Ectodermal cell (in vitro differentiated cells): ENCODE results near the gene GHITM.

Source experiments
- H3K27ac ChIP-seq: 2 replicates; pipeline ENCODE4 v1.7.0; 2013; ENCODE audit warnings: mild to moderate bottlenecking, low read depth, low read length; ENCODE audit not compliant: insufficient read depth, poor library complexity, severe bottlenecking
- H3K27me3 ChIP-seq: 2 replicates; pipeline ENCODE4 v1.7.0; 2013; ENCODE audit warnings: mild to moderate bottlenecking, low read length; ENCODE audit not compliant: insufficient read depth, control insufficient read depth, poor library complexity, severe bottlenecking
- H3K36me3 ChIP-seq: one replicate; pipeline ENCODE4 v1.7.0; 2013; ENCODE audit warnings: low read length; ENCODE audit not compliant: control insufficient read depth, insufficient read depth
- H3K4me1 ChIP-seq: one replicate; pipeline ENCODE4 v1.7.0; 2013; ENCODE audit warnings: low read length; ENCODE audit not compliant: control insufficient read depth, insufficient read depth
- H3K4me3 ChIP-seq: 2 replicates; pipeline ENCODE4 v1.7.0; 2013; ENCODE audit warnings: low read depth, low read length, control low read depth; ENCODE audit not compliant: insufficient read depth
- H3K9me3 ChIP-seq: 2 replicates; pipeline ENCODE4 v1.7.0; 2013; ENCODE audit warnings: mild to moderate bottlenecking, low read length, moderate library complexity; ENCODE audit not compliant: control insufficient read depth
- WGBS, 2 experiments: methylation state at CpG; one replicate each; pipeline ENCODE4 v1.1.7; 2013; ENCODE audit warnings: missing lambda C conversion rate in 2 of 2; 5-methylcytosine and 5-hydroxymethylcytosine counted together

The GHITM gene

DNA sequence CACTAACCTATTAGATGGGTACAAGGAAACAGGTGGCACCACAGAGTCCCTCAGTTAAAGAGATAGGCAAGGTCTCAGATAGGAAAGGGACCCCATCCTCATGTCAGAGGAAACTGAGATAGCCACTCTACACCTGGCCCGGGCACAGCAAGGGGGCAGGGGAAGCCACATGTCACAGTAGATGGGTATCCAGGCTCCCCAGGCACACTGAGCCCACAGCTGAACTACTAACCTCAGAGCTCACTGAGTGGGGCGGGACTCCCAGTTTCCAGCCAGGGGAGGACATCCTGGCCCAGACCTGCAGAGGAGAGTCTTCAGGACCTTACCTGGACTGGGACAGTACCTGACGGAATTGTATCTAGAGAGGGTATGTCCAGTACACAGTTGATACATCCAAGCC, 51.3 kb downstream of the GHITM start:
- H3K27me3 ChIP-seq: peaks cover 47% of the 10 kb centered on the region

DNA sequence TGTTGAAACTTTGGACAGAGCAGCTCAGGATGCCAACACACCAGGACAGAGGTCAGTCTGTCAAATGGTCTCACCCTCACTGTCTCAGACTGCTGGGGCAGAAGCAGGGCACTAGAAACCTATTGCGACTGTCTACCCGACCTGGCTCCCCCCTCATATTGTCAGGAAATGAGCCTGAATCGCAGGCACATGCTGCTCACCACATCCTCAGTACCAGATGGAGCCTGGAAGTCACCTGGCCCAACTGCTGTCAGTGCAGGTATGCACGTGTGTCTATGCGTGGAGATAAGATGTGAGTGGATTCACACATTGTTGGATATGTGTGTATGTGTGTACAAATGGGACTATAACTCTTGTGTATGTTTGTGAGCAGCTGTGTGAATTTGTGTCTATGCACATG, 51.8 kb downstream of the GHITM start:
- H3K9me3 ChIP-seq: no peaks in the 10 kb centered on the region
- WGBS, 2 experiments: 89 to 90% methylated on average over 5 of the region's 5 CpGs
- no peaks in the 10 kb centered on the region for H3K36me3 ChIP-seq
- H3K4me3 ChIP-seq: no peak overlapping the region
- H3K4me1 ChIP-seq: no peaks in the 10 kb centered on the region
- no peak overlapping the region for H3K27ac ChIP-seq
- peaks cover 51% of the 10 kb centered on the region for H3K27me3 ChIP-seq

More for the DNA sequence above, 51.3 kb downstream of the GHITM start:
- H3K4me3 ChIP-seq: no peak overlapping the region
- no peaks in the 10 kb centered on the region for H3K9me3 ChIP-seq
- H3K4me1 ChIP-seq: no peaks in the 10 kb centered on the region
- H3K36me3 ChIP-seq: no peaks in the 10 kb centered on the region
- 87 to 92% methylated on average over 3 of the region's 3 CpGs for WGBS, 2 experiments
- H3K27ac ChIP-seq: no peak overlapping the region

DNA sequence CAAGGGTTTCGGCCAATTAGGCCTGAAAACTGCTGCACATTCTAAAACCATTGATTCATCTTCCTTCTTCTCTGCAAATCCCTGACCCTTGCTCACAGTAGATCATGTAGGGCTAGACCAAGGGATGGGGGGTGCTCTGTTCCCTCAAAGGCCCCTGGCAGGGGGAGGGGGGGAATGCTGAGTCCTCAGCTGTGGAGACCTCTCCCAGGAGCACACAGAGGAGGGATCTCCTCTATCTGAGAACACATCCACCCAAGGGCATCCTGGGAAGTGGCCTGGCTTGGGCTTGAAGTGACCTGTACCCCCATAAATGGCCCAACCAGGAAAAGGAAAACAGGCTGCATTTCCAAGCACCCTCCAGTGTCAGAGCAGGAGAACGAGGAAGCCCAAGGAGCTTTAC, 54.0 kb downstream of the GHITM start:
- no peaks in the 10 kb centered on the region for H3K4me1 ChIP-seq
- H3K4me3 ChIP-seq: no peak overlapping the region
- no peak overlapping the region for H3K27ac ChIP-seq
- no peaks in the 10 kb centered on the region for H3K36me3 ChIP-seq
- H3K27me3 ChIP-seq: peaks cover 74% of the 10 kb centered on the region
- 91 to 98% methylated on average over 2 of the region's 2 CpGs for whole genome bisulfite sequencing, 2 experiments
- H3K9me3 ChIP-seq: no peaks in the 10 kb centered on the region

DNA sequence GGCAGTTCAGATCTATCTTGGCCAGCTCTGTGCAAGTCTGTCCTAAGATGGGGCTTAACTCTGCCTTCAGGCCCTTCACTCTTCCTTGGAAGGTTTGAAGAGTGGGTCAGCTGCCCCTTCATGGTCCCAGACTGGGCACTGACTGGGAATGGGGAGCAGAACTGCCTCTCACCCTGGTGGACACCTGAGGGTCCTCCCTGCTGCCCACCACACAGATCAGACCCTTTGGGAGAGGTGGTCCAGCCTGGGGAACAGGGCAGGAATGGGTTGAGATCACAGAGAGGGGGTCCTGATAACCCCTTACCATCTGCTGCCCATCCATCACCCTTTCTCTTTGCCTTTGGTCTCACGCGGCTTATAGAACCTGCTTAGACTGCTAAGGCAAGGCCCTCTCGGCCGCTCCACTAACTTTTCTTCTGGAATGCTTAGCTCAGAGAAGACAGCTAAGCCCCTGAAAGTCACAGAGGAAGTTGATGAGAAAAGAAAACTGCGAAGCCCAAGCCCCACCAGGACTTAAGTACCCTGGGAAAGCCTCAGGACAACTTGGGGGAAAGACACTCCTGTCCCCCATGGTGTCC, 54.6 kb downstream of the GHITM start:
- WGBS, 2 experiments: 35 to 41% methylated on average over 5 of the region's 5 CpGs
- peak overlapping the region; percentile 38 for H3K4me3 ChIP-seq
- H3K4me1 ChIP-seq: no peaks in the 10 kb centered on the region
- no peaks in the 10 kb centered on the region for H3K36me3 ChIP-seq
- H3K9me3 ChIP-seq: no peaks in the 10 kb centered on the region
- H3K27ac ChIP-seq: no peak overlapping the region
- H3K27me3 ChIP-seq: peaks cover 80% of the 10 kb centered on the region

DNA sequence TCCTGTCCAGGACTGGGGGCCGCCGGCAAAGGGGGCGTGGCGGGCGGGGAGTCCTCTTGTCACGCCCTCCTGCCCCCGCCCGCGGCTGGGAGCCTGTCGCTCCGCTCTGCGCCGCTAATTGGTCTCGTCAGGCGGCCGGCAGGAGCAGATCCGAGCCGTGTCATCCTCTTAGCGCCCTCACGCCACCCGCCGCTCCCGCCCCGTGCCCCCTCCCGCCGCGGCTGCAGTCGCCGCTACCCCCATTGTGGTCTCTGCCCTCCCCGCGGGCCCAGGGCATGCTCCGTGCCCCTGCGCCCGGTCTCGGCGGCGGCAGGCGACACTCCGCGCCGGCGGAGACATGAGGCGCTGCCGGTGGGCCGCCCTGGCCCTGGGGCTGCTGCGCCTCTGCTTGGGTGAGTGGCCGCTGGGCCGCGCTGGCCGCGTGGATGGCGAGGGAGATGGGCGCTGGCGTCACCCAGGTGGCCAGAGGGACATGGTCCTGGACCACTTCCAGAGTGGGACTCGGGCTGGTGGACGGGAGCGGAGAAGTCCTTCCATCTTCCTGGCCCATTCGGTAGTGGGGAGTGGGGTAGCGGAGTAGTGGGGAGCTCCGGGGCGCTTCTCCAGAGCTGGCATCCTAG, 55.2 kb downstream of the GHITM start, which contains the start of gene CDHR1:
CDHR1 (plus strand) TSS at position 114 of the 620 bp plus-strand sequence; CDS start at position 338, 224 bp downstream.
- Histone ChIP-seq H3K9me3 (no peaks in the 10 kb centered on the region), H3K4me1 (no peaks in the 10 kb centered on the region), H3K27me3 (peaks cover 81% of the 10 kb centered on the region), H3K36me3 (no peaks in the 10 kb centered on the region), H3K4me3 (peak within 1 kb of the TSS; percentile 38), H3K27ac (no peak within 1 kb of the TSS)
- 1% methylated on average over 61 of the region's 61 CpGs for WGBS, 2 experiments

DNA sequence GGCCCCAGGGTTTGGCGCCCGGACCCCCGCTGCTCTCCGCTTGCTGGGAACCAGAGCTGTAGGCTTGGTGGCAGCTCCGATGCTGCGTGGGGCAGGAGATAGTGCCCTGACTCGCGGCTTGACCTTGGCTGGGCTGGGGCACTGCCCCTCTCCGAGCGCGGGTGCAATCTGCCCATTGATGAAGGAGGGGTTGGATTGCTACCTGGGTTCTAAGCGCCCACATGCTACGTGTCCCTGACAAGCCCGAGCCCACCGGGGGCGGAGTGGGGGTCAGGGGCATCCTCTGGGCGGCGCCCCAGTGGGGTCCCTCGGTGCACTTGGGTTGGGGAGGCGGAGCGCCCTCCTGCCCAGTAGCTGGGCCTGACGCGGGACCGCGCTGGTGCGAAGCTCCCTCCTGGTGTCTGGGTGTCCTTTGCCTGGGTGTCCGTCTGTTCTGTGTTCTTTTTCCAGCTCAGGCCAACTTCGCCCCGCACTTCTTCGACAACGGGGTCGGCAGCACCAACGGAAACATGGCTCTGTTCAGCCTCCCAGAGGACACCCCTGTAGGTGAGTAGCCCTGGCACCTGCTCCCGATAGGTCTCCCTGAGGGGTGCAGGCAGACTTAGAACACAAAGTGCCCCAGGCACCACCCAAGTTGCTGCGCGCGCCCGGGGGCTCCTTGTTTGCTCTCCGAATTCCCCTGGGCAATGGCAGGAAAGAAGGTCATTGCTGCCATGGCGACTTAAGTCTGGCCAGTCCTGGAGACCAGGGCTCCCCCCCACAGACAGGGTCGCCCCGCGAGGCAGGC, 55.9 kb downstream of the GHITM start:
- H3K4me3 ChIP-seq: peak overlapping the region; percentile 38

DNA sequence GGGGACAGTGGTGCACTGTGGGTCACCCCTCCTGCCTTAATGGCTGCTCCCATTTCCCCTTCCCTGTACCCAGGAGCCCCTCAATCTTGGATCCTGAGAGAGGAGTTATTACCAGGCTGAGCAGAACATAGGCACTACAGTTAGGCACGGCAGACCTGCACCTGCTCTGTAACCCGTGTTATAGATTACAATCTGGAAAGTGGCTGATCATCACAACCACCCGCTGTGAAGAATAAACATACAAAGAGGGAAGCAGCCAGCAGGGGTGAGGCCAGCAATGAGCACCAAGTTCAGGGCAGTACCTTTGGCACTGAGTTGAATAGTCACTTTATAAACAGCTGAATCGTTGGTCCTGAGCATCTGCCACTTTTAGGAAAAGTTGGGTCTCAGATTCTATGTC, 56.8 kb downstream of the GHITM start:
- H3K27me3 ChIP-seq: peaks cover 79% of the 10 kb centered on the region
- no peak overlapping the region for H3K27ac ChIP-seq
- H3K4me3 ChIP-seq: no peak overlapping the region
- H3K4me1 ChIP-seq: no peaks in the 10 kb centered on the region
- no peaks in the 10 kb centered on the region for H3K36me3 ChIP-seq
- WGBS, 2 experiments: 64 to 68% methylated on average over 4 of the region's 4 CpGs
- no peaks in the 10 kb centered on the region for H3K9me3 ChIP-seq

More for the DNA sequence above, 55.9 kb downstream of the GHITM start:
- peaks cover 81% of the 10 kb centered on the region for H3K27me3 ChIP-seq
- no peak overlapping the region for H3K27ac ChIP-seq
- no peaks in the 10 kb centered on the region for H3K9me3 ChIP-seq
- WGBS, 2 experiments: 38 to 40% methylated on average over 43 of the region's 43 CpGs
- H3K4me1 ChIP-seq: no peaks in the 10 kb centered on the region
- no peaks in the 10 kb centered on the region for H3K36me3 ChIP-seq

DNA sequence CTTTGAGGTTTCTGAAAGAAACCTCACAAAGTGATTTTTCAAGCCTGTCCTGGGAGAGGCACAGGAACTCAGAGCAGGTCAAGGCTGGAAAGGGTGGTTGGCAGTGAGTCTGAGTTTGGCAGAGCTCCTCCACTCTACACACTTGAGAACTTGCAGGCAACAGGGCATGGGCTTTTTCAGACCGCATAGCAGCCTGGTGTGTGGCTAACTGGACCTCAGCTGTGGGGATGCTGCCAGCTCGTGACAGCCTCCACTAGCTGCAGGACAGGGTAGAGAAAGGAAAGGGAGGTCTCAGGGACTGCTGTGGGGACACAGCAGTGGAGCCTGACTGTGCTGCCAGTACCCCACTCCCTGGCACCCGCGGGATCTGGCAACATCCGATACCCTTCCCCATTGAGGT, 57.6 kb downstream of the GHITM start:
- Histone ChIP-seq H3K27ac (no peak overlapping the region), H3K4me3 (no peak overlapping the region), H3K9me3 (no peaks in the 10 kb centered on the region), H3K27me3 (peaks cover 71% of the 10 kb centered on the region), H3K36me3 (no peaks in the 10 kb centered on the region), H3K4me1 (peaks cover 3% of the 10 kb centered on the region)
- 91 to 92% methylated on average over 5 of the region's 5 CpGs for WGBS, 2 experiments

DNA sequence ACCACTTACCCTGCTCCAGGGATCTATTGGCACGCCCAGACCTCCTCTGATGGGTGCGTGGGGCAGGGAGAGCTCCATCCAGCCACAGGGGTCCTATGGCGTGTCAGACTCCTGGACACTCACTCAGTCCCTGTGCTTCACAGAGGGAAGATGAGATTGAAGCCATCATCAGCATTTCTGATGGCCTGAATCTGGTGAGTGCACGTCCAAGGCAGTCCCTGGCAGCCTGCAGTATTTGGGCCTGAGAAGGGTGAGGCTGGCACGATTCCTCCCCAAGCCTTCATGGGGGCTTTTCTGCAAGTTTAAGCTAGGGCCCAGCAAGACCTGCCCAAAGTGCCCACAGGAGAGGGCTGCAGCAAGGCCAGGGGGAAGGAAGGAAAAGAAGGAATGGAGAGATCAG, 58.3 kb downstream of the GHITM start:
- Histone ChIP-seq H3K4me1 (peaks cover 5% of the 10 kb centered on the region), H3K9me3 (no peaks in the 10 kb centered on the region), H3K27me3 (peaks cover 64% of the 10 kb centered on the region), H3K36me3 (no peaks in the 10 kb centered on the region), H3K27ac (no peak overlapping the region), H3K4me3 (no peak overlapping the region)
- 88 to 93% methylated on average over 5 of the region's 5 CpGs for WGBS, 2 experiments

DNA sequence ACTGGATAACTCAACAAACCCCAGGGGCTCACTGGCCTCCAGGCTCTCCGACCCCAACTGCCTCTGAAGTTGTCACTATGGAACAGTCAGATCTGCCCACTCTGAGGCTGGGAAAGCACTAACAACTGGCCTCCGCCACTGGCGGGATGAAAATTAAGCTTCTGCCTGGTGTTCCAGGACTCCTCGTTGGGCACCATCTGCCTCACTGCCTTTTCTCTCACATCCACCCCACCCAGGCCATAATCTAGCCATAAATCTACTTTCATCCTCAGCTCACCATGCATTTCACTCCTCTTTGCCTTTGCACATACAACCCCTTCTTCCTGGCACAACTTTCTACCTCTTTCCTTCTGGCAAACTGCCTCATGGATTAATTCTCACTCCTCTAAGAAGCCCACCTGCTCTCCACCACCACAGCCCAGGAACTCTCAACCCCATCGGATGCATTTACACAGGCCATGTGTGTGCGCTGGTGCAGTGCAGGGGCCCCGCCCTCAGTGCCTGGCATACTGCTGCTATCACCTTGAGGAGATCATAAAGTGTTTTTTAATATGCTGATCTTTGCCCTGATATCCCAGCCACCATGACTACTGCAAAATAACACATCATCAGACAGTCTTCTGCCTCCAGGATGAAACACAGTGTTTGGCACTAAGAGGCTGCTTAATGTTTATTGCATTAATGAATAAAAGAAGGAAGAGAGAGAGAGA, 59.1 kb downstream of the GHITM start:
- no peaks in the 10 kb centered on the region for H3K9me3 ChIP-seq
- peaks cover 5% of the 10 kb centered on the region for H3K4me1 ChIP-seq
- peaks cover 57% of the 10 kb centered on the region for H3K27me3 ChIP-seq
- H3K27ac ChIP-seq: no peak overlapping the region
- WGBS, 2 experiments: 91 to 92% methylated on average over 7 of the region's 7 CpGs
- H3K36me3 ChIP-seq: no peaks in the 10 kb centered on the region
- no peak overlapping the region for H3K4me3 ChIP-seq
